OCI-LY1 (cell line): ENCODE measurements around the gene IL36B.

Experiments used
- H2AFZ ChIP-seq: fragments of 200-600 bp; sonication (generic), shearing (Covaris generic); 2 replicates; pipeline ENCODE4 v1.6.0; 2014; ENCODE audit warnings: antibody characterized with exemption, mild to moderate bottlenecking, low read length
- H3F3A ChIP-seq: fragments of 200-600 bp; sonication (generic), shearing (Covaris generic); 2 replicates; pipeline ENCODE4 v1.6.0; 2014; ENCODE audit warnings: mild to moderate bottlenecking, antibody characterized with exemption, low read length, moderate library complexity; ENCODE audit not compliant: insufficient read depth
- H3K27ac ChIP-seq: fragments of 200-600 bp; sonication (generic); 2 replicates; pipeline ENCODE4 v1.5.1; 2014; ENCODE audit warnings: low read length, mixed run types, mild to moderate bottlenecking, low read depth; ENCODE audit not compliant: poor library complexity, severe bottlenecking
- H3K27me3 ChIP-seq: fragments of 200-600 bp; sonication (generic); 2 replicates; pipeline ENCODE4 v1.6.0; 2014; ENCODE audit warnings: antibody characterized with exemption, mild to moderate bottlenecking, low read length, moderate library complexity; ENCODE audit not compliant: insufficient read depth
- H3K36me3 ChIP-seq: fragments of 200-600 bp; sonication (generic); 2 replicates; pipeline ENCODE4 v1.6.1; 2014; ENCODE audit warnings: mild to moderate bottlenecking, antibody characterized with exemption, low read length, moderate library complexity, mixed read lengths; ENCODE audit not compliant: insufficient read depth
- H3K4me1 ChIP-seq: fragments of 200-600 bp; sonication (generic); 2 replicates; pipeline ENCODE4 v1.5.1; 2014; ENCODE audit warnings: mild to moderate bottlenecking, low read length, moderate library complexity; ENCODE audit not compliant: insufficient read depth, severe bottlenecking
- H3K4me2 ChIP-seq: fragments of 200-600 bp; sonication (generic), shearing (Covaris generic); 2 replicates; pipeline ENCODE4 v1.6.1; 2014; ENCODE audit warnings: low read length
- H3K4me3 ChIP-seq: fragments of 200-600 bp; sonication (generic); 2 replicates; pipeline ENCODE4 v1.5.1; 2014; ENCODE audit warnings: low read length, low read depth, mild to moderate bottlenecking, mixed read lengths; ENCODE audit not compliant: poor library complexity, severe bottlenecking
- H3K79me2 ChIP-seq: fragments of 200-600 bp; shearing (Covaris generic); 2 replicates; pipeline ENCODE4 v1.6.1; 2016; ENCODE audit warnings: mixed run types, low read length, mixed read lengths; ENCODE audit not compliant: insufficient read depth
- H3K9ac ChIP-seq: fragments of 200-600 bp; sonication (generic), shearing (Covaris generic); 2 replicates; pipeline ENCODE4 v1.6.1; 2014; ENCODE audit warnings: mild to moderate bottlenecking, low read length, mixed read lengths
- H3K9me2 ChIP-seq: fragments of 200-600 bp; sonication (generic), shearing (Covaris generic); 2 replicates; pipeline ENCODE4 v1.6.1; 2014; ENCODE audit warnings: low read depth, mild to moderate bottlenecking, low read length, mixed read lengths
- H3K9me3 ChIP-seq: fragments of 200-600 bp; shearing (Covaris generic); 2 replicates; pipeline ENCODE4 v1.6.1; 2014; ENCODE audit warnings: low read length, mixed read lengths
- H4K20me1 ChIP-seq: fragments of 200-600 bp; sonication (generic), shearing (Covaris generic); 2 replicates; pipeline ENCODE4 v1.6.0; 2016; ENCODE audit warnings: mild to moderate bottlenecking, low read length; ENCODE audit not compliant: insufficient read depth
- CTCF ChIP-seq: fragments of 200-600 bp; sonication (generic), shearing (Covaris generic); IDR thresholded peaks from 2 replicates; pipeline ENCODE4 v1.5.1; 2017; ENCODE audit warnings: mild to moderate bottlenecking, antibody characterized with exemption, low read length, moderate library complexity, mixed read lengths
- EZH2 ChIP-seq: fragments of 200-600 bp; sonication (generic), shearing (Covaris generic); IDR thresholded peaks from 2 replicates; pipeline ENCODE4 v1.8.0; 2017; ENCODE audit warnings: borderline replicate concordance, mixed run types, mild to moderate bottlenecking, antibody characterized with exemption, low read length, moderate library complexity, mixed read lengths

IL36B gene

GRCh38 chr2:113073325-113073834 lies 20.7 kb upstream of the IL36B start:
- H3K4me2 ChIP-seq: no peak overlapping the region
- H3K4me3 ChIP-seq: no peak overlapping the region
- H3K9ac ChIP-seq: no peak overlapping the region
- H3K36me3 ChIP-seq: no peaks in the 10 kb centered on the region
- H3K27ac ChIP-seq: no peak overlapping the region
- H3K9me2 ChIP-seq: no peaks in the 10 kb centered on the region
- no peaks in the 10 kb centered on the region; the same call in 1 of the 2 replicates for H3K27me3 ChIP-seq
- no peaks in the 10 kb centered on the region for H3K79me2 ChIP-seq
- no peaks in the 10 kb centered on the region for H4K20me1 ChIP-seq
- H3K9me3 ChIP-seq: no peaks in the 10 kb centered on the region
- H3F3A ChIP-seq: no peaks in the 10 kb centered on the region
- TF ChIP-seq EZH2 (no peak), CTCF (no peak)
- H3K4me1 ChIP-seq: no peaks in the 10 kb centered on the region
- no peak overlapping the region for H2AFZ ChIP-seq

GRCh38 chr2:113072584-113072983 lies 19.9 kb upstream of the IL36B start:
- no peak overlapping the region for H2AFZ ChIP-seq
- no peaks in the 10 kb centered on the region for H3K9me2 ChIP-seq
- no peak for TF ChIP-seq EZH2
- TF ChIP-seq CTCF: no peak

GRCh38 chr2:113070606-113070975 lies 17.9 kb upstream of the IL36B start:
- TF ChIP-seq EZH2 (no peak), CTCF (no peak)
- no peaks in the 10 kb centered on the region for H4K20me1 ChIP-seq
- no peaks in the 10 kb centered on the region for H3K9me3 ChIP-seq
- H3K4me1 ChIP-seq: no peaks in the 10 kb centered on the region
- no peaks in the 10 kb centered on the region for H3K9me2 ChIP-seq
- no peaks in the 10 kb centered on the region for H3K36me3 ChIP-seq
- H3K4me2 ChIP-seq: no peak overlapping the region
- H3K9ac ChIP-seq: no peak overlapping the region
- no peaks in the 10 kb centered on the region; the same call in 1 of the 2 replicates for H3K27me3 ChIP-seq
- H3K79me2 ChIP-seq: no peaks in the 10 kb centered on the region
- H3F3A ChIP-seq: no peaks in the 10 kb centered on the region
- H3K4me3 ChIP-seq: no peak overlapping the region
- no peak overlapping the region for H2AFZ ChIP-seq
- H3K27ac ChIP-seq: no peak overlapping the region

More at GRCh38 chr2:113072584-113072983, 19.9 kb upstream of the IL36B start:
- no peak overlapping the region for H3K4me3 ChIP-seq
- H3K79me2 ChIP-seq: no peaks in the 10 kb centered on the region
- H3K9ac ChIP-seq: no peak overlapping the region
- H3K4me1 ChIP-seq: no peaks in the 10 kb centered on the region
- H3K4me2 ChIP-seq: no peak overlapping the region
- no peaks in the 10 kb centered on the region; the same call in 1 of the 2 replicates for H3K27me3 ChIP-seq
- no peaks in the 10 kb centered on the region for H3K36me3 ChIP-seq
- no peaks in the 10 kb centered on the region for H3F3A ChIP-seq
- H3K9me3 ChIP-seq: no peaks in the 10 kb centered on the region
- no peaks in the 10 kb centered on the region for H4K20me1 ChIP-seq
- H3K27ac ChIP-seq: no peak overlapping the region
